HG02759 (cell line): ENCODE data around the gene QSER1.
"Not testable (repeated sequence)": the region's sequence is repeated elsewhere in the genome, so short reads cannot be mapped to it uniquely, and the experiment has no call there.

Experiments
- ATAC-seq: cut with Tn5 transposase; IDR thresholded peaks from one replicate; pipeline ENCODE4 v1.9.1; 2021; ENCODE audit warnings: mild to moderate bottlenecking, moderate library complexity; ENCODE audit not compliant: unreplicated experiment

The QSER1 gene

GRCh38 chr11:32991427-32991826, 98.8 kb downstream of the QSER1 start:
- ATAC-seq, result no peak

GRCh38 chr11:32991898-32992297, 99.3 kb downstream of the QSER1 start:
- ATAC-seq, result no peak

GRCh38 chr11:33000181-33000580, 107.6 kb downstream of the QSER1 start:
- no peak for ATAC-seq

GRCh38 chr11:33001281-33001680, 108.7 kb downstream of the QSER1 start:
- ATAC-seq, result no peak

GRCh38 chr11:33001751-33002542, 109.3 kb downstream of the QSER1 start:
- ATAC-seq, result no peak

GRCh38 chr11:33005175-33005574, 112.6 kb downstream of the QSER1 start:
- no peak for ATAC-seq

GRCh38 chr11:33006010-33006409, 113.4 kb downstream of the QSER1 start:
- ATAC-seq, result no peak

GRCh38 chr11:33013755-33014154, 121.1 kb downstream of the QSER1 start:
- ATAC-seq, result no peak

GRCh38 chr11:33015621-33016551, 123.3 kb downstream of the QSER1 start, which contains the start of gene DEPDC7:
TSS of gene DEPDC7 (plus strand) at chr11:33015878. CDS start at chr11:33015956, 78 bp downstream.
- peak; percentile 79 for ATAC-seq

- no peak for ATAC-seq
These were observed 124.0 kb downstream of the QSER1 start for GRCh38 chr11:33016654-33017053.

- no peak for ATAC-seq
These were observed 124.9 kb downstream of the QSER1 start for GRCh38 chr11:33017478-33017877.

GRCh38 chr11:33017965-33018364, 125.4 kb downstream of the QSER1 start:
- no peak for ATAC-seq

GRCh38 chr11:33018840-33019239, 126.2 kb downstream of the QSER1 start:
- ATAC-seq, result no peak

- peak; percentile 23 for ATAC-seq
These were observed 128.9 kb downstream of the QSER1 start for GRCh38 chr11:33021501-33021900.

GRCh38 chr11:33021937-33022336, 129.3 kb downstream of the QSER1 start:
- peak; percentile 57 for ATAC-seq

GRCh38 chr11:33025339-33025722, 132.7 kb downstream of the QSER1 start:
- ATAC-seq, result no peak

- ATAC-seq, result no peak
These were observed 134.6 kb downstream of the QSER1 start for GRCh38 chr11:33027233-33027632.

GRCh38 chr11:33027846-33028536, 135.4 kb downstream of the QSER1 start:
- no peak for ATAC-seq

GRCh38 chr11:33028537-33028914, 135.9 kb downstream of the QSER1 start:
- no peak for ATAC-seq

GRCh38 chr11:33029218-33029617, 136.6 kb downstream of the QSER1 start:
- not testable (repeated sequence) for ATAC-seq
